ENCODE measurements around the gene GABRA4. TPM values are rescaled to one million over a fixed set of nuclear protein-coding genes. Genes with fewer than 3 reads are reported as not detected.

GABRA4 gene
- total RNA-seq (2021), result not detected in 2 replicates
- long read RNA-seq, result 0 reads

DNA sequence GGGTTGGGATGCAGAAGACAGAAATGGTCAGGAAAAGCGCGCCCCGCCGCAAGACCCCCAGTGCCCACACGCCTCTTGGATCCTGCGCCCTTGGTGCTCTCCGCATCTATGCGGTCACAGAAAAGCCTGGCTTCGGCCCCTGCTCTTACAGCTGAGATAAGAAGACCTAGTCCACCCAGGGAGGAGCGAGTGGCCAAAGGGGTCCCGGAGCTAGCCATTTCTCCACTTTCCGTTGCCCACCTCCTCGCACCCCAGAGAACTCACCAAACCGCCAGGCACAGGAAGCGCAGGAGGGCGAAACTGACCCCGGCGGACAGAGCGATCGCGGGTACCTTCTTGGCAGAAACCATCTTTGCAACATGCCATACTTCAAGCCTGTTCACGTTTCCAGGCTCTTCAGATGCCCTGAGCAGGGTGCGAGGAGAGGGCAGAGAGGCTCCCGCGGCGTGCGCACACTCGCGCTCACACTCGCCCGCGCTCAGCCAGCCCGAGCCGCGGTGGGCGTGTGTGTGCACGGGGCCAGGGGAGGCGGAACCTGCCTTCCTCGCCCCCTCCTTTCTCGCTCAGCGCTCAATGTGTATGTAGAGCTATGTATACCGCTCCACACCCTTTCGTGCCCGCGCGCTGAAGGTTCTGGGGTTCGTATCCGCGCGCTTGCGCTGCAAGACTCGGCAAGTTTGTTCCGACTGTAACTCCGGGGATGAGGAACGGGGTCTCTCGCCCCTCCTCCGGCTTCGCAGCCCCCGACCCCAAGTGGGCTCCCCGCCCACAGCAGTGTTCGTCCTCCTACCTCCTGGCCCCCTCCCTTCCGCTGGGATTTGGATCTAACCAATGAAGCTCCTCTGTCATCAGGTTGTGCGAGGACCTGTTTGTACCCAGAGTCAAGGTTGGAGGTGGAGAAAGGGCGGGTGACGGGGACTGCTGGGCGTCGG lies at the start of gene GABRA4:
Gene GABRA4, minus strand, starts transcription at position 507 of the 932 bp plus-strand sequence. Its CDS starts 157 bp downstream, at position 350.
- H2BK15ac ChIP-seq (ENCODE audit: low read depth, low read length), result no peak within 1 kb of the TSS
- no peaks in the 10 kb centered on the region for H3K9me3 ChIP-seq (ENCODE audit: control insufficient read depth, low read depth, low read length)
- no peak within 1 kb of the TSS for H3K56ac ChIP-seq (ENCODE audit: insufficient read length, low read depth, low read length)
- no peak within 1 kb of the TSS for H2BK5ac ChIP-seq (ENCODE audit: insufficient read length, low read length)
- no peak within 1 kb of the TSS for H3K23ac ChIP-seq (ENCODE audit: insufficient read length, low read depth, low read length)
- no peaks in the 10 kb centered on the region for H4K20me1 ChIP-seq (ENCODE audit: control insufficient read depth, insufficient read depth, insufficient read length)
- no peak within 1 kb of the TSS for H3K27ac ChIP-seq (ENCODE audit: insufficient read length, low read depth, low read length)
- H3K79me2 ChIP-seq (ENCODE audit: insufficient read depth, low read length), result no peaks in the 10 kb centered on the region
- peak; percentile 64 for DNase-seq
- H2AK5ac ChIP-seq (ENCODE audit: insufficient read length, low read length), result no peak within 1 kb of the TSS
- no peak within 1 kb of the TSS; the same call in 1 of the 2 replicates for H3K14ac ChIP-seq (ENCODE audit: insufficient read depth, low read length)
- H2AFZ ChIP-seq (ENCODE audit: low read length), result no peak within 1 kb of the TSS
- no peak within 1 kb of the TSS for H3K9ac ChIP-seq (ENCODE audit: extremely low read depth, insufficient read length, low read length)
- H4K91ac ChIP-seq (ENCODE audit: insufficient read length, low read depth, low read length), result no peak within 1 kb of the TSS
- H3K27ac Mint-ChIP-seq, result no peak within 1 kb of the TSS; a peak in 1 of 7 replicates
- H4K8ac ChIP-seq (replicated peaks; ENCODE audit: insufficient read length, low read depth, low read length), result no peak within 1 kb of the TSS
- H3K27me3 ChIP-seq (ENCODE audit: insufficient read depth, low read length), result peaks cover 40% of the 10 kb centered on the region; the same call in 1 of the 2 replicates
- H4K5ac ChIP-seq (ENCODE audit: insufficient read length, low read depth, low read length), result no peak within 1 kb of the TSS
- TF ChIP-seq, protein P1, sequence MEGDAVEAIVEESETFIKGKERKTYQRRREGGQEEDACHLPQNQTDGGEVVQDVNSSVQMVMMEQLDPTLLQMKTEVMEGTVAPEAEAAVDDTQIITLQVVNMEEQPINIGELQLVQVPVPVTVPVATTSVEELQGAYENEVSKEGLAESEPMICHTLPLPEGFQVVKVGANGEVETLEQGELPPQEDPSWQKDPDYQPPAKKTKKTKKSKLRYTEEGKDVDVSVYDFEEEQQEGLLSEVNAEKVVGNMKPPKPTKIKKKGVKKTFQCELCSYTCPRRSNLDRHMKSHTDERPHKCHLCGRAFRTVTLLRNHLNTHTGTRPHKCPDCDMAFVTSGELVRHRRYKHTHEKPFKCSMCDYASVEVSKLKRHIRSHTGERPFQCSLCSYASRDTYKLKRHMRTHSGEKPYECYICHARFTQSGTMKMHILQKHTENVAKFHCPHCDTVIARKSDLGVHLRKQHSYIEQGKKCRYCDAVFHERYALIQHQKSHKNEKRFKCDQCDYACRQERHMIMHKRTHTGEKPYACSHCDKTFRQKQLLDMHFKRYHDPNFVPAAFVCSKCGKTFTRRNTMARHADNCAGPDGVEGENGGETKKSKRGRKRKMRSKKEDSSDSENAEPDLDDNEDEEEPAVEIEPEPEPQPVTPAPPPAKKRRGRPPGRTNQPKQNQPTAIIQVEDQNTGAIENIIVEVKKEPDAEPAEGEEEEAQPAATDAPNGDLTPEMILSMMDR (conservative IDR thresholded peaks at IDR 0.05), result no peak
- no peak within 1 kb of the TSS for H3K4ac ChIP-seq (ENCODE audit: low read depth, low read length)
- H2BK12ac ChIP-seq (ENCODE audit: insufficient read length, low read depth, low read length), result no peak within 1 kb of the TSS
- no peaks in the 10 kb centered on the region for H3K9me3 Mint-ChIP-seq
- no peak within 1 kb of the TSS for H2BK20ac ChIP-seq (ENCODE audit: low read depth, low read length, poor library complexity, severe bottlenecking)
- H3K27me3 Mint-ChIP-seq (ENCODE audit: low read depth), result peaks cover 91% of the 10 kb centered on the region
- no peak within 1 kb of the TSS for H3T11ph ChIP-seq (ENCODE audit: low read length)
- H3K4me1 Mint-ChIP-seq, result peaks cover 14 to 18% of the 10 kb centered on the region in 2 experiments
- H3K4me3 Mint-ChIP-seq, result peak within 1 kb of the TSS; percentile 72 to 90
- WGBS (ENCODE audit: extremely low coverage, insufficient read length, low lambda C conversion rate), result no CpG with 5 or more reads among the region's 67 CpGs
- H3K23me2 ChIP-seq (ENCODE audit: insufficient read length, low read depth, low read length, poor library complexity, severe bottlenecking), result peaks cover 14% of the 10 kb centered on the region
- no peak within 1 kb of the TSS for H3K18ac ChIP-seq (ENCODE audit: insufficient read length, low read depth, low read length)
- no peak within 1 kb of the TSS for H2BK120ac ChIP-seq (ENCODE audit: low read depth, low read length, poor library complexity, severe bottlenecking)
- peaks cover 3% of the 10 kb centered on the region; the same call in 1 of the 2 replicates for H3K4me1 ChIP-seq (ENCODE audit: insufficient read depth, low read length)
- H3K36me3 Mint-ChIP-seq (ENCODE audit: insufficient read depth in 1 of 3, low read depth in 3 of 3), result no peaks in the 10 kb centered on the region; a peak in 1 of 7 replicates
- H3K4me2 ChIP-seq (ENCODE audit: insufficient read depth, insufficient read length, low read length), result peak within 1 kb of the TSS; percentile 91
- no peaks in the 10 kb centered on the region for H3K79me1 ChIP-seq (ENCODE audit: insufficient read depth, low read depth, low read length, poor library complexity, severe bottlenecking)
